ENCODE data around the gene TCEAL9.

Gene TCEAL9

DNA sequence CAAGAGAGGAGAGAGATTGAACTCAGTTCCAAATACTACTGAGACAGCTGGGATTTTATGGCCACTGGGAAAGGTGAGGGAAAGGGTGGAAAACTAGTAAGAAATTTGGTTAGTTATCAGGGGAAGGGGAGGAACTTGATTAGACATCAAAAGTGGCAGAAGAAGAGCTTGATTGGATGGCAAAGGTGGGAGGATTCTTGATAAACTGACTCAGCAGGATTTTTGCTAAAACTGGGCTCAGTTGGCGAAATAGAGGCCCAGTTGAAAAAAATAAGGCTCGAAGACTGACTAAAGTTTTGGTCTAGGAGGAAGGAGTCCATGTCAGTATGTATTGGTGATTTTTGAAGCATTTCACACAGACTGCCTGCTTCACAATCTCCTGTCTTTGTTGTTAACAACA is 30.0 kb downstream of the TCEAL9 start:
- no peak for DNase-seq (ENCODE audit: low spot score)
- Histone ChIP-seq H3K4me3 (no peak overlapping the region), H3K27ac (no peak overlapping the region)
- TF ChIP-seq, protein P1, sequence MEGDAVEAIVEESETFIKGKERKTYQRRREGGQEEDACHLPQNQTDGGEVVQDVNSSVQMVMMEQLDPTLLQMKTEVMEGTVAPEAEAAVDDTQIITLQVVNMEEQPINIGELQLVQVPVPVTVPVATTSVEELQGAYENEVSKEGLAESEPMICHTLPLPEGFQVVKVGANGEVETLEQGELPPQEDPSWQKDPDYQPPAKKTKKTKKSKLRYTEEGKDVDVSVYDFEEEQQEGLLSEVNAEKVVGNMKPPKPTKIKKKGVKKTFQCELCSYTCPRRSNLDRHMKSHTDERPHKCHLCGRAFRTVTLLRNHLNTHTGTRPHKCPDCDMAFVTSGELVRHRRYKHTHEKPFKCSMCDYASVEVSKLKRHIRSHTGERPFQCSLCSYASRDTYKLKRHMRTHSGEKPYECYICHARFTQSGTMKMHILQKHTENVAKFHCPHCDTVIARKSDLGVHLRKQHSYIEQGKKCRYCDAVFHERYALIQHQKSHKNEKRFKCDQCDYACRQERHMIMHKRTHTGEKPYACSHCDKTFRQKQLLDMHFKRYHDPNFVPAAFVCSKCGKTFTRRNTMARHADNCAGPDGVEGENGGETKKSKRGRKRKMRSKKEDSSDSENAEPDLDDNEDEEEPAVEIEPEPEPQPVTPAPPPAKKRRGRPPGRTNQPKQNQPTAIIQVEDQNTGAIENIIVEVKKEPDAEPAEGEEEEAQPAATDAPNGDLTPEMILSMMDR (IDR thresholded peaks at IDR 0.05), result no peak

DNA sequence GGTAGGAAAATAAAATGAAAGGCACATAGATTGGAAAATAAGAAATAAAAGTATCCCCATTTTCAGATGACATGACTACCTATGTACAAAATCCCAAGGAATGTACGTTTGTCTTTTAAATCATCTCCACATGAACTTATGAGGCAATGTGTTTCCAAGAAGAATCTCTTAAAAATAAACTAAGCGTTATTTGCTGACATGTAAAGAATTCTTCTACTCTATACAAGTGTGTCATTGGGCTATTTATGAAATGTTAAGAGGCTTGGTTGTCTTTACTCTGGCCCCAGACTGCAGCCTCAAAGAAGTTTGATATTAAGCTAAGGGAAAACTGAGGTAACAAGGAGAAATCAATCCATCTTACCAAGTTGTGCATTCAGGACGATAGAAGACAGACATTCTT is 37.2 kb downstream of the TCEAL9 start:
- DNase-seq (ENCODE audit: low spot score), result no peak
- Histone ChIP-seq H3K27ac (no peak overlapping the region), H3K4me3 (no peak overlapping the region)
- TF ChIP-seq, protein P1 (IDR thresholded peaks at IDR 0.05), result no peak

DNA sequence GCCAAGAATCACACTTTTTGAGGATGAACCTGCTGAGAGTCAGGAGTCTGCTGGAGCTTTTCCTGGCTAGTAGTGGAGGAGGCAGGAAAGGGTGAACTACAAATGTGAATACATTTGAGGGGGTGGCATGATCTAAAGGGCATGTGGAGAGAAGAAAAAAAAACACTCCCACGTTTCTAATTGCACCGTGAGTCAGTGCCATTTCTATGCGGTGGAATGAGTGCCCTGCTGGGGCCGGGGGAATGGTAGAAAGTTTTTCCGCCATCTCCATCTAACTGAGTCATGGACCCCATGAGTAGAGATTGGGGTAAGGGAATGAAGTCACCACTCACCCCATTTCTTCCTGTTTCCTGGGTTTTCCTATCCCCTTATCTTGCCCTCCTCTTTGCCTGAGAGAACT is 39.9 kb downstream of the TCEAL9 start:
- TF ChIP-seq, protein P1 (IDR thresholded peaks at IDR 0.05), result no peak
- no peak for DNase-seq (ENCODE audit: low spot score)
- H3K4me3 ChIP-seq, result no peak overlapping the region
- no peak overlapping the region for H3K27ac ChIP-seq

DNA sequence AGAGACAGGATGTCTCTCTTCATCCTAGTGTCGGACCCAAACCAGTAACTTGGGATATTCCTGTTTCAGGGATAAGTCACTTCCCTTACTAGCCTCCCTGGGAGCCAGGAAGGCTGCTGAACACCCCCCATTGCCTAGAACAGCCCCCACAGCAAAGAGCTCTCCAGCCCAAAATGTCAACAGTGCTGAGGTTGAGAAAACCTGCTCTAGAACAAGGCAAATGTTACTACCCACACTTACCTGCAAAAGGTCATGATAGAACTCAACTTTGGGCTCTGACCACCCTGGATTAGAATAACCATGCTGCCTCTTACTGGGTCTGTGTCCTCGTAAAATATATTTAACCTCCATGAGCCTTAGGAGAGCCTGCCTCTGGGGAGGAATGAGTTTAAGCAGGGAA is 40.4 kb downstream of the TCEAL9 start:
- Histone ChIP-seq H3K27ac (no peak overlapping the region), H3K4me3 (no peak overlapping the region)
- no peak for DNase-seq (ENCODE audit: low spot score)
- TF ChIP-seq, protein P1 (IDR thresholded peaks at IDR 0.05), result no peak

DNA sequence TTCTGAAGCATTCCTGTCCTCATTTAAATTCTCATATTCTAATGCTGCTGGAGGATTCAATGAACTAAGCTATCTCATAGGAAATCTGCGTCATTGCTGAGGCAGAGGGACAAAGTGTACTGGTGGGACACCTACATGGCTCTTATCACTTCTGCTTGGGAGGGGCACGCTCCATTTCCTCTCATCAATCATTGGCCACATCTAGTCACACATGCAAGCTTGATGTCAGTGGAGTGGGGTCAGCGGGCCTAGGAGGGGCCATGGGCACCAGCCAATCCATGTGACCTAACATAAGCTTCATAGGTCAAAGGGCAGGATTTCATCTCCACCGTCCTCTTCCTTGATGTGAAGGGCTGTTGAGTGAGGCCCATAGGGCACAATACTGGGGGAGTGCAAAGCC is 41.4 kb downstream of the TCEAL9 start:
- DNase-seq (ENCODE audit: low spot score), result no peak
- H3K4me3 ChIP-seq, result no peak overlapping the region
- TF ChIP-seq, protein P1 (IDR thresholded peaks at IDR 0.05), result no peak
- no peak overlapping the region for H3K27ac ChIP-seq

DNA sequence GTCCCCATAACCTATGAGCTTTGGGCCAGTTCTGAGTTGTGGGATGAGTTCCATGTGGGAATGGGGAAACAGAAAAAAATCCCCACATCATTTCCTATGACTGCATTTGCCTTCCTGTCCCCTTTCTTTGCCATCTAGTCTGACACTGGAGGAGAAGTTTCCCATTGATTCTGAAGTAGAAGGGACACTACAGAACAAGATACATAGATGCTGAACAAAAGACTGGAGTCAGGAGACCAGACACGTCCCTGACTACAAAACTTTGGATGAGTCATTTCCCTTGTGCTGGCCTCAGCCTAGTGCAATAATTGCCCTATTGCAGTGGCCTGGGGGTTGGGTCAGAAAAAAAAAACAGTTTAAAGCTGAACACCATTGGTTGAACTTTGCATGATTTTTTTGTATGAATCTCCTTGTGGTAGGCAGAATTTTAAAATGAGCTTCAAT is 42.1 kb downstream of the TCEAL9 start:
- DNase-seq (ENCODE audit: low spot score), result no peak
- TF ChIP-seq, protein P1 (IDR thresholded peaks at IDR 0.05), result no peak
- H3K27ac ChIP-seq, result no peak overlapping the region
- H3K4me3 ChIP-seq, result no peak overlapping the region

DNA sequence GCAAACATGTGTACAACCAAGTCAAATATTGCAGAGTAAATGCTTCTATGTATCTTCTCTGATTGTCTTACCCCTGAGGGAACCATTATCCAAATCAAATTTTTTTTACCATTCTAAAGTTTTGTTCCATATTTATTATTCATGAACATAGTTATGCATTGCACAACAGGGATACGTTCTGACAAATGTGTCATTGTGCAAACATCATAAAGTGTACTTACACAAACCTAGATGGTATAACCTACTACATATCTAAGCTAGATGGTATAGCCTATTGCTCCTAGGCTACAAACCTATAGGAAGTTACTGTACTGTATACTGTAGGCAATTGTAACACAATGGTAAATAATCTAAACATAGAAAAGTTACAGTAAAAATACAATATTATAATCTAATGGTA is 43.4 kb downstream of the TCEAL9 start:
- TF ChIP-seq, protein P1 (IDR thresholded peaks at IDR 0.05), result no peak
- Histone ChIP-seq H3K27ac (no peak overlapping the region), H3K4me3 (no peak overlapping the region)
- DNase-seq (ENCODE audit: low spot score), result no peak
